SH-SY5Y (cell line): ENCODE data around the gene LRMDA.

ENCODE experiments used
- GATA2 ChIP-seq: IDR thresholded peaks from 2 replicates; pipeline ENCODE4 v1.6.1; 2011; ENCODE audit warnings: mild to moderate bottlenecking, low read depth, low read length
- GATA3 ChIP-seq: IDR thresholded peaks from 2 replicates; pipeline ENCODE4 v1.6.1; 2011; ENCODE audit warnings: low read depth, mild to moderate bottlenecking, low read length, moderate library complexity

DNA sequence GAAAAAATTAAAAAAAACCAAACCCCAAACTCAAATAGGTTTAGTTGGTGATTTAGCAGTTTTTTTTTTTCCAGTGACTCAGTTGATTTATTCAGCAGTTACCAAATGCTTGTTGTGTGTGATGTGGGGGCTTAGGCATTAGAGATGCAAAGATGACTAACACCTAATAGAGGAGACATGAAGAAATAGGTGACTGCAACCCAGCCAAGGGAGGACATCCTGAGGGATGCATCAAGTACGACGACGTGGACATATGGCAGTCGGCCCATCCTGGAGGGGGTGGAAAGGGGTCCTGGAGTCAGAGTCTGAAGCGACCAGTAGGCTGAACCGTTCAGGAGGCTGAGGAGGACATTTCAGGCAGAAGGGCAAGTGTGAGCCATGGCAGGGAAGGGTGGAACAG lies 35.5 kb downstream of the LRMDA start:
- TF ChIP-seq GATA2 (no peak), GATA3 (no peak)
